Progenitor cell of endocrine pancreas (in vitro differentiated cells): ENCODE data around the gene IFNL3. TPM values are rescaled to one million over a fixed set of nuclear protein-coding genes. Genes with fewer than 3 reads are reported as not detected.
A peak's percentile ranks its signal among the peaks of the same experiment; 100 is the strongest.

Experiments
- DNase-seq: peaks from one replicate; pipeline ENCODE4 v3.0.0; 2021; ENCODE audit warnings: low spot score; ENCODE audit not compliant: unreplicated experiment
- H3K27ac Mint-ChIP-seq: 2 replicates; pipeline ENCODE4 v1.8.0; 2021; ENCODE audit warnings: mild to moderate bottlenecking, moderate library complexity, mixed read lengths
- H3K27me3 Mint-ChIP-seq: 2 replicates; pipeline ENCODE4 v1.8.0; 2021; ENCODE audit warnings: mixed read lengths
- H3K36me3 Mint-ChIP-seq: 2 replicates; pipeline ENCODE4 v1.8.0; 2022; ENCODE audit warnings: mixed read lengths; ENCODE audit not compliant: insufficient read depth
- H3K4me1 Mint-ChIP-seq: 2 replicates; pipeline ENCODE4 v1.8.0; 2021; ENCODE audit warnings: low read depth, mixed read lengths
- H3K4me3 Mint-ChIP-seq: 2 replicates; pipeline ENCODE4 v1.8.0; 2021; ENCODE audit warnings: low read depth, mild to moderate bottlenecking, moderate library complexity, mixed read lengths
- H3K9me3 Mint-ChIP-seq: 2 replicates; pipeline ENCODE4 v1.8.0; 2021; ENCODE audit warnings: low read depth, mixed read lengths
- total RNA-seq: library from RNA; stranded (reverse); gene quantifications from 2 replicates; pipeline ENCODE4 v1.2.1, GENCODE V29; 2021
- TF ChIP-seq, protein P1 (sequence below): fragments of 200-600 bp; sonication (generic); IDR thresholded peaks from one replicate; pipeline ENCODE4 v1.5.0; 2021; ENCODE audit warnings: antibody characterized with exemption, mild to moderate bottlenecking; ENCODE audit not compliant: unreplicated experiment

The IFNL3 gene
- total RNA-seq, 1 donor from 2014 or later, result not detected

DNA sequence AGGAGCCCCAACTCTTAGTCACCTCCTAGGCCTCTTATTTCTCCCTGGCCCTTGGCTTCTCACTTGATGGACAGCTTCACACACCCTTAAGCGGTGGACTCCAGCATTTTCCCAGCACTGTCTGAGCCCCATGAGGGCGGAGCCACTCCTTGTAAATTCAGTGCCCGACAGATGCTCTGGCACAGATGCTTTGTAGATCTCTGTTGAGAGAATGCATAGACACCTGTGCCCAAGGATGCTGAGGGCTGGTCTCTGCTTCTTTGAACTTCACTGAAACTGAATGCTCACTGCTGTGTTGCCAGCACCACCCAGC, 44.0 kb downstream of the IFNL3 start:
- H3K4me1 Mint-ChIP-seq, result peaks cover 8% of the 10 kb centered on the region
- H3K9me3 Mint-ChIP-seq, result no peaks in the 10 kb centered on the region
- no peaks in the 10 kb centered on the region for H3K36me3 Mint-ChIP-seq
- peaks cover 57% of the 10 kb centered on the region for H3K27me3 Mint-ChIP-seq
- H3K4me3 Mint-ChIP-seq, result no peak overlapping the region
- DNase-seq, result no peak
- no peak overlapping the region for H3K27ac Mint-ChIP-seq
- TF ChIP-seq, protein P1, sequence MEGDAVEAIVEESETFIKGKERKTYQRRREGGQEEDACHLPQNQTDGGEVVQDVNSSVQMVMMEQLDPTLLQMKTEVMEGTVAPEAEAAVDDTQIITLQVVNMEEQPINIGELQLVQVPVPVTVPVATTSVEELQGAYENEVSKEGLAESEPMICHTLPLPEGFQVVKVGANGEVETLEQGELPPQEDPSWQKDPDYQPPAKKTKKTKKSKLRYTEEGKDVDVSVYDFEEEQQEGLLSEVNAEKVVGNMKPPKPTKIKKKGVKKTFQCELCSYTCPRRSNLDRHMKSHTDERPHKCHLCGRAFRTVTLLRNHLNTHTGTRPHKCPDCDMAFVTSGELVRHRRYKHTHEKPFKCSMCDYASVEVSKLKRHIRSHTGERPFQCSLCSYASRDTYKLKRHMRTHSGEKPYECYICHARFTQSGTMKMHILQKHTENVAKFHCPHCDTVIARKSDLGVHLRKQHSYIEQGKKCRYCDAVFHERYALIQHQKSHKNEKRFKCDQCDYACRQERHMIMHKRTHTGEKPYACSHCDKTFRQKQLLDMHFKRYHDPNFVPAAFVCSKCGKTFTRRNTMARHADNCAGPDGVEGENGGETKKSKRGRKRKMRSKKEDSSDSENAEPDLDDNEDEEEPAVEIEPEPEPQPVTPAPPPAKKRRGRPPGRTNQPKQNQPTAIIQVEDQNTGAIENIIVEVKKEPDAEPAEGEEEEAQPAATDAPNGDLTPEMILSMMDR, result no peak

DNA sequence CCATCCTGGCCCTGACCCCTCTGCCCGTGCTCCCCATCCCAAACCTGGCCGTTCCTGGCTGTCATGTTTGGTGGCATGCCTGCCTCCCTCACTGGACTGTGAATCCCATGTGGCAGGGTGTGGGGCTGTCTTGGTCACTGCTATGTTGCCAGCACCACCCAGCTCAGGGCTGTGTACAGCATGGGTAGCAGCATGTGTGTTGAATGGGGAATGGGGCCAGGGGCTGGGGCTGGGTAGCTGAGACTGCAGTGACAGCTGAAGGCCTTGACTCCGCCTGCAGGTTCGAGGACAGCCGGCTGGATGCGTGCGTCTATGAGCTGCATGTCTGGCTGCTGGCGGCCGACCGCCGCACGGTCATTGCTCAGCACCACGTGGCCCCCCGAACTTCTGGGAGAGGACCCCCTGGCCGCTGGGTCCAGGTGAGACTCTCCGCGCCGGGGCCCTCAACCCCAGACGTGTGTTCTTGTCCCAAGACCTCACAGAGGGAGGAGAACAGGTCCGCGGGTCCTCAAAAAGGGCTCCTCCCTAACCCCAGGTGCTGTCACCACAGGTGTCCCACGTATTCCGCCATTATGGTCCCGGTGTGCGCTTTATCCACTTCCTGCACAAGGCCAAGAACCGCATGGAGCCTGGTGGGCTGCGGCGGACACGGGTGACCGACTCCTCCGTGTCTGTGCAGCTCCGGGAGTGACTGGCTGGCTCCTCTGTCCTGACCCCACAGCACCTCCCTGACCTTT, 44.6 kb downstream of the IFNL3 start:
- no peak overlapping the region for H3K4me3 Mint-ChIP-seq
- TF ChIP-seq, protein P1, result no peak
- H3K4me1 Mint-ChIP-seq, result peaks cover 12% of the 10 kb centered on the region
- no peak for DNase-seq
- no peaks in the 10 kb centered on the region for H3K36me3 Mint-ChIP-seq
- H3K9me3 Mint-ChIP-seq, result no peaks in the 10 kb centered on the region
- no peak overlapping the region for H3K27ac Mint-ChIP-seq
- peaks cover 60% of the 10 kb centered on the region for H3K27me3 Mint-ChIP-seq

DNA sequence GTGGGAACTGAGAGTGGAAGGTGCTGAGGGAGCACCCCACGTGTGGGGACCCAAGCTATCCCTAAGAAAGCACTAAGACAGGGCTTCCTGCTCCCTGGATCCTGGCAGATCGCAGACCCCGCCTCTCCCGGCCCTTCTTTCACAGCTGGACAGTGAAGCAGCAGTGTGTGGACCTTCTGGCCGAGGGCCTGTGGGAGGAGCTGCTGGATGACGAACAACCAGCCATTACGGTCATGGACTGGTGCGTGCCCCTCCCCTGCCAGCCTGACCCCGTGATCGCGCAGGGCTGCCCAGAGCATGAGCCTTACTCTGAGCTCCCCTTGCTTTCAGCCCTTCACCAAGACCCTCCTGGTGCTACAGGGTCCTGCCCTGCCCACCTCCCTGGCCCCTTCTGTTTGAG, 45.8 kb downstream of the IFNL3 start:
- Mint-ChIP-seq H3K4me3 (no peak overlapping the region), H3K27me3 (peaks cover 61% of the 10 kb centered on the region), H3K4me1 (peaks cover 13% of the 10 kb centered on the region), H3K9me3 (no peaks in the 10 kb centered on the region), H3K36me3 (no peaks in the 10 kb centered on the region), H3K27ac (no peak overlapping the region)
- DNase-seq, result no peak
- TF ChIP-seq, protein P1, result no peak

DNA sequence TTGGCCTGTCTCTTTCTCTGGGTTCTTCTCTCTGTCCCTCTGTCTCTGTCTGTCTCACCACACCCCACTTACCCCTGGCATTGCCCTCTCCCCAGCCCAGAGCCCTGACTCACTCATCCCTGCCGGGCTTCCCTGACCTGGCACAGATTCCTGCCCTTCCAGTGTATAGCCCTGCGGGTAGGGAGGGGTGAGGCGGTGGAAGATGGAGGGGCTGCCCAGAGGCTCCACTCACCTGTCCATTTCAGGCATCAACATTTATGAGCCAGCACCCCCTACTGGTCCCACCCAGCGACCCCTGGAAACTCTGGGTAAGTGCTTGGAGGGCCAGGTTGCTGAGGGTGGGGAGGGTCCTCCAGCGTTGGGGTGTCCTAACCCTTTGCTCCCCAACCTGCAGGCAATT, 47.0 kb downstream of the IFNL3 start:
- TF ChIP-seq, protein P1, result no peak
- Mint-ChIP-seq H3K27me3 (peaks cover 62% of the 10 kb centered on the region), H3K9me3 (no peaks in the 10 kb centered on the region), H3K4me3 (no peak overlapping the region), H3K36me3 (no peaks in the 10 kb centered on the region), H3K4me1 (peaks cover 19% of the 10 kb centered on the region), H3K27ac (no peak overlapping the region)
- DNase-seq, result no peak

DNA sequence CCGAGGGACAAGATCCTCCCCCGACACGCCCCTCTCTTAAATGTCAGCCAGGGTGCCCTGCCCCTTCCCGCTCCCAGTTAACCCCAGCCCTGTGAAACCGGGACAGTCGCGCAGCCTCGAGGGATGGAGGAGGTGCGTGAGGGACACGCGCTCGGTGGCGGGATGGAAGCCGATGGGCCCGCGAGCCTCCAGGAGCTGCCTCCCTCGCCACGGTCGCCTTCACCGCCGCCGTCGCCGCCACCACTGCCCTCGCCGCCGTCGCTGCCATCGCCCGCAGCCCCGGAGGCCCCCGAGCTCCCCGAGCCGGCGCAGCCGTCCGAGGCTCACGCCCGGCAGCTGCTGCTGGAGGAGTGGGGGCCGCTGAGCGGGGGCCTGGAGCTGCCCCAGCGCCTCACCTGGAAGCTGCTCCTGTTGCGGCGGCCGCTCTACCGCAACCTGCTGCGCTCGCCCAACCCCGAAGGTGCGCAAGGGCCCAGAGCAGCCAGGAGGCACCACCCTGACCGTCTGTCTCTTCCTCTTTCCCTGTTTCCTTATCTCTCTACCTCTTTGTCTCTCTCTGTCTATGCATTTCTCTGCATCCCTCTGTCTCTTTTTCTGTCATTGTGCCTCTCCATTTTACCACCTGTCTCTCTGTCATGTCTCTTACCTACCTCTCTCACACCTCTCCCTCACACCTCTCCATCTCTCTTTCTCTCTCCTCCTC, 47.8 kb downstream of the IFNL3 start, which contains the start of gene NCCRP1:
Gene NCCRP1 (plus strand): TSS at position 105 of the 703 bp plus-strand sequence. CDS start 19 bp downstream, at position 124.
- Mint-ChIP-seq H3K9me3 (no peaks in the 10 kb centered on the region), H3K4me3 (peak within 1 kb of the TSS; percentile 16), H3K27ac (no peak within 1 kb of the TSS), H3K27me3 (peaks cover 60% of the 10 kb centered on the region), H3K4me1 (peaks cover 19% of the 10 kb centered on the region), H3K36me3 (no peaks in the 10 kb centered on the region)
- no peak for DNase-seq
- TF ChIP-seq, protein P1, result no peak
